HepG2 (cell line): ENCODE results near the gene VEZF1. TPM values are rescaled to one million over a fixed set of nuclear protein-coding genes. Genes with fewer than 3 reads are reported as not detected.

ENCODE experiments used
- HDAC6 ChIP-seq: fragments of 200-600 bp; sonication (generic); IDR thresholded peaks from 2 replicates; pipeline ENCODE4 v1.7.0; 2017; ENCODE audit warnings: mild to moderate bottlenecking, antibody characterized with exemption, low read length, low read depth
- HOXA7 ChIP-seq: sonication (generic); formaldehyde crosslinking; IDR thresholded peaks from 2 replicates; pipeline ENCODE4 v1.8.1; 2022; ENCODE audit warnings: mild to moderate bottlenecking, missing genetic modification reagents, moderate library complexity
- MXD4 ChIP-seq: IDR thresholded peaks from 2 replicates; pipeline ENCODE4 v1.6.1; 2016; ENCODE audit warnings: mild to moderate bottlenecking, missing biosample characterization, missing genetic modification reagents
- MYNN ChIP-seq: sonication (generic); formaldehyde crosslinking; IDR thresholded peaks from 2 replicates; pipeline ENCODE4 v1.4.0; 2020; ENCODE audit warnings: mild to moderate bottlenecking, low read depth, missing genetic modification reagents
- NONO ChIP-seq, 2 experiments: fragments of 450-650 bp in 1 of 2; sonication (generic) in 1 of 2; formaldehyde crosslinking in 1 of 2; IDR thresholded peaks in 1 of 2; conservative IDR thresholded peaks in 1 of 2; 2 replicates each; pipeline versions ENCODE4 v1.6.1 to v1.8.0; 2017 to 2022; ENCODE audit warnings: mild to moderate bottlenecking in 1 of 2, missing genetic modification reagents in 1 of 2, moderate library complexity in 1 of 2
- RARG ChIP-seq: sonication (generic); formaldehyde crosslinking; IDR thresholded peaks from 2 replicates; pipeline ENCODE4 v1.4.0; 2020; ENCODE audit warnings: low read depth, mild to moderate bottlenecking, missing genetic modification reagents
- RFXANK ChIP-seq: IDR thresholded peaks from 2 replicates; pipeline ENCODE4 v1.6.1; 2016
- SOX13 ChIP-seq, 3 experiments: fragments of 450-650 bp in 1 of 3; sonication (generic) in 1 of 3; formaldehyde crosslinking in 1 of 3; IDR thresholded peaks in 2 of 3; conservative IDR thresholded peaks in 1 of 3; 2 replicates each; pipeline versions ENCODE4 v1.5.0 to v1.6.1; 2016 to 2020; ENCODE audit warnings: antibody characterized with exemption in 1 of 3, mild to moderate bottlenecking in 1 of 3, missing compliant biosample characterization in 1 of 3, missing genetic modification reagents in 1 of 3, moderate library complexity in 1 of 3
- SP2 ChIP-seq: sonication (generic); formaldehyde crosslinking; IDR thresholded peaks from 2 replicates; pipeline ENCODE4 v1.5.1; 2020; ENCODE audit warnings: mild to moderate bottlenecking, missing genetic modification reagents
- ZNF367 ChIP-seq: sonication (generic); formaldehyde crosslinking; IDR thresholded peaks from 2 replicates; pipeline ENCODE4 v1.4.0; 2020; ENCODE audit warnings: missing genetic modification reagents, borderline replicate concordance
- ZNF589 ChIP-seq: sonication (generic); formaldehyde crosslinking; conservative IDR thresholded peaks from 2 replicates; pipeline ENCODE4 v1.8.0; 2022; ENCODE audit warnings: mild to moderate bottlenecking, moderate library complexity, missing genetic modification reagents
- ZNF660 ChIP-seq: sonication (generic); formaldehyde crosslinking; IDR thresholded peaks from 2 replicates; pipeline ENCODE4 v1.5.1; 2020; ENCODE audit warnings: mild to moderate bottlenecking, low read depth, missing genetic modification reagents, borderline replicate concordance
- ZNF777 ChIP-seq: sonication (generic); formaldehyde crosslinking; IDR thresholded peaks from 2 replicates; pipeline ENCODE4 v1.4.0; 2020; ENCODE audit warnings: missing genetic modification reagents
- polyA plus RNA-seq, 8 experiments: library from polyadenylated mRNA; depleted of rRNA in 3 of 8; stranded (reverse) in 7 of 8; unstranded in 1 of 8; fragments of >200 nt; fragmentation: Illumina TruSeq in 4 of 8; extraction: Trizol in 4 of 8; gene quantifications; 2 replicates each; pipeline versions ENCODE4 v1.2.1 to v1.2.3, GENCODE V29; 2011 to 2016; ENCODE audit warnings: low read depth in 4 of 8, missing spikeins in 1 of 8, mixed read lengths in 1 of 8; ENCODE audit not compliant: insufficient read depth in 1 of 8
- total RNA-seq, 5 experiments: library from RNA; depleted of rRNA; stranded (reverse); fragments of >200 nt; fragmentation: Illumina TruSeq; extraction: Trizol; gene quantifications; 2 replicates each; pipeline ENCODE4 v1.2.3, GENCODE V29; 2016; ENCODE audit warnings: low read depth in 1 of 5
- TF ChIP-seq, protein P1 (sequence below): sonication (generic); formaldehyde crosslinking; IDR thresholded peaks from 2 replicates; pipeline ENCODE4 v1.4.0; 2020; ENCODE audit warnings: missing genetic modification reagents, mild to moderate bottlenecking, borderline replicate concordance
- TF ChIP-seq, protein P2 (sequence below): sonication (generic); formaldehyde crosslinking; conservative IDR thresholded peaks from 2 replicates; pipeline ENCODE4 v1.4.0; 2020; ENCODE audit warnings: missing genetic modification reagents
- TF ChIP-seq, protein P3 (sequence below): IDR thresholded peaks from 2 replicates; pipeline ENCODE4 v1.6.1; 2016; ENCODE audit warnings: mild to moderate bottlenecking

Gene VEZF1
- total and polyA plus RNA-seq, 2 of the 13 experiments (the other 11 are each of a cell fraction or from before 2014, with no cell fraction given), result 45.9 to 49.7 TPM

DNA sequence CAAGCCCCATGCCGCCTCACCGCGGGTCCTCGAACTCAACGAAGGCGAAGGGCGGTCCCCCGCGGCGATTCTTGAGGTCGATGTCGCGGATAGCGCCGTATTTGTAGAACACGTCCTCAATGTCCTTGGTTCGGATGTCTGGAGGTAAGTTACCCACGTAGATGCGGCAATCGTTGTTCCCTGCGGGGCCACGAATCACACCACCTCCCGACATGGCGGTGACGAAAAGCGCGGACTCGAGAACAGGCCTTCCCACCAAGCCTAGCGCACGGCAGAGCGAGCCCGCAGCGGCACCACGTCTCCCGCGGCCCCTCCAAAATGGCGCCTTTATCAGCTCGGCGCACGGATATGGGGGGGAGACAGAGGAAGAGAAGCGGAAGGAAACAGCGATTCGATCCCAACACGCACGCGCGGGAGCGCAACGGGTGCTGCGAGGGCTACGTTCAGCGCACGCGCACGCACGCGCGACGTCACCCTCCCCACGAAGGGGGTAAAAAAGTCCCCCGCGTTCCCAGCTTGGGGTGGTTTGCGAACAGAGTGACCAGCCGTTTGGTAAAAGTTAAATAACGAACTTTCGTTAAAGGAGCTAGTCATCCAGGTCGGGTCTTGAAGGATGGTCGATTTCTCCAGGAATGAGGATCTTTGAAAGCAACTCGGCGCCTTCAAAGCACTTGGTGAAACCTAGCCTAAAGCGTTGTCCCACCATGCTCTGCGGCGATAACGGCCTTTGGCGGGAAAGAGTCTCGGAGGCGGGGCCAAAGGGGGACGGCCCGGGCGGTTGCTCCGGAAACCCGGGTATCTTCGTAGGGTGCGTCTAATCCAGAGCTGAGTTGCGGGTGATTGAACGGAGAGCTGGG lies 19.1 kb upstream of the VEZF1 start, which contains the start of gene SRSF1 (continued):
- TF ChIP-seq, protein P1, sequence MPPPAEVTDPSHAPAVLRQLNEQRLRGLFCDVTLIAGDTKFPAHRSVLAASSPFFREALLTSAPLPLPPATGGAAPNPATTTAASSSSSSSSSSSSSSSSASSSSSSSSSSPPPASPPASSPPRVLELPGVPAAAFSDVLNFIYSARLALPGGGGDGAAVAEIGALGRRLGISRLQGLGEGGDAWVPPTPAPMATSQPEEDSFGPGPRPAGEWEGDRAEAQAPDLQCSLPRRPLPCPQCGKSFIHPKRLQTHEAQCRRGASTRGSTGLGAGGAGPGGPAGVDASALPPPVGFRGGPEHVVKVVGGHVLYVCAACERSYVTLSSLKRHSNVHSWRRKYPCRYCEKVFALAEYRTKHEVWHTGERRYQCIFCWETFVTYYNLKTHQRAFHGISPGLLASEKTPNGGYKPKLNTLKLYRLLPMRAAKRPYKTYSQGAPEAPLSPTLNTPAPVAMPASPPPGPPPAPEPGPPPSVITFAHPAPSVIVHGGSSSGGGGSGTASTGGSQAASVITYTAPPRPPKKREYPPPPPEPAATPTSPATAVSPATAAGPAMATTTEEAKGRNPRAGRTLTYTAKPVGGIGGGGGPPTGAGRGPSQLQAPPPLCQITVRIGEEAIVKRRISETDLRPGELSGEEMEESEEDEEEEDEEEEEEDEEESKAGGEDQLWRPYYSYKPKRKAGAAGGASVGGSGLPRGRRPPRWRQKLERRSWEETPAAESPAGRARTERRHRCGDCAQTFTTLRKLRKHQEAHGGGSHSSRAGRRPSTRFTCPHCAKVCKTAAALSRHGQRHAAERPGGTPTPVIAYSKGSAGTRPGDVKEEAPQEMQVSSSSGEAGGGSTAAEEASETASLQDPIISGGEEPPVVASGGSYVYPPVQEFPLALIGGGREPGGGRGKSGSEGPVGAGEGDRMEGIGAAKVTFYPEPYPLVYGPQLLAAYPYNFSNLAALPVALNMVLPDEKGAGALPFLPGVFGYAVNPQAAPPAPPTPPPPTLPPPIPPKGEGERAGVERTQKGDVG (CRISPR knock-in tag), result peak; percentile 86; the same call in 1 of the 2 replicates
- TF ChIP-seq ZNF589 (no peak; the same call in 1 of the 2 replicates), NONO (IDR thresholded peaks at IDR 0.05) (no peak), NONO (CRISPR knock-in tag; conservative IDR thresholded peaks at IDR 0.05) (peak; percentile 99), SOX13 (IDR thresholded peaks at IDR 0.05) (peak; percentile 9; the same call in 1 of the 2 replicates), SOX13 (CRISPR knock-in tag; conservative IDR thresholded peaks at IDR 0.05 in 1 of 2, IDR thresholded peaks at IDR 0.05 in 1 of 2) (peak in 1 of 2 experiments; percentile 32; a peak in 2 of 4 replicates), RARG (CRISPR knock-in tag) (peak; percentile 98; the same call in 1 of the 2 replicates), HDAC6 (0 out of 2 replicates have a peak, but pooled peaks have one; percentile 44), HOXA7 (CRISPR knock-in tag) (peak; percentile 90; the same call in 1 of the 2 replicates), SP2 (peak; percentile 3; the same call in 1 of the 2 replicates), MXD4 (CRISPR knock-in tag) (peak; percentile 92), ZNF367 (CRISPR knock-in tag) (no peak), RFXANK (CRISPR knock-in tag) (no peak), ZNF777 (CRISPR knock-in tag) (peak; percentile 80), MYNN (CRISPR knock-in tag) (no peak; the same call in 1 of the 2 replicates), ZNF660 (CRISPR knock-in tag) (no peak)
- TF ChIP-seq, protein P2, sequence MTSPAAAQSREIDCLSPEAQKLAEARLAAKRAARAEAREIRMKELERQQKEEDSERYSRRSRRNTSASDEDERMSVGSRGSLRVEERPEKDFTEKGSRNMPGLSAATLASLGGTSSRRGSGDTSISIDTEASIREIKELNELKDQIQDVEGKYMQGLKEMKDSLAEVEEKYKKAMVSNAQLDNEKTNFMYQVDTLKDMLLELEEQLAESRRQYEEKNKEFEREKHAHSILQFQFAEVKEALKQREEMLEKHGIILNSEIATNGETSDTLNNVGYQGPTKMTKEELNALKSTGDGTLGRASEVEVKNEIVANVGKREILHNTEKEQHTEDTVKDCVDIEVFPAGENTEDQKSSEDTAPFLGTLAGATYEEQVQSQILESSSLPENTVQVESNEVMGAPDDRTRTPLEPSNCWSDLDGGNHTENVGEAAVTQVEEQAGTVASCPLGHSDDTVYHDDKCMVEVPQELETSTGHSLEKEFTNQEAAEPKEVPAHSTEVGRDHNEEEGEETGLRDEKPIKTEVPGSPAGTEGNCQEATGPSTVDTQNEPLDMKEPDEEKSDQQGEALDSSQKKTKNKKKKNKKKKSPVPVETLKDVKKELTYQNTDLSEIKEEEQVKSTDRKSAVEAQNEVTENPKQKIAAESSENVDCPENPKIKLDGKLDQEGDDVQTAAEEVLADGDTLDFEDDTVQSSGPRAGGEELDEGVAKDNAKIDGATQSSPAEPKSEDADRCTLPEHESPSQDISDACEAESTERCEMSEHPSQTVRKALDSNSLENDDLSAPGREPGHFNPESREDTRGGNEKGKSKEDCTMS, result no peak
- TF ChIP-seq, protein P3, sequence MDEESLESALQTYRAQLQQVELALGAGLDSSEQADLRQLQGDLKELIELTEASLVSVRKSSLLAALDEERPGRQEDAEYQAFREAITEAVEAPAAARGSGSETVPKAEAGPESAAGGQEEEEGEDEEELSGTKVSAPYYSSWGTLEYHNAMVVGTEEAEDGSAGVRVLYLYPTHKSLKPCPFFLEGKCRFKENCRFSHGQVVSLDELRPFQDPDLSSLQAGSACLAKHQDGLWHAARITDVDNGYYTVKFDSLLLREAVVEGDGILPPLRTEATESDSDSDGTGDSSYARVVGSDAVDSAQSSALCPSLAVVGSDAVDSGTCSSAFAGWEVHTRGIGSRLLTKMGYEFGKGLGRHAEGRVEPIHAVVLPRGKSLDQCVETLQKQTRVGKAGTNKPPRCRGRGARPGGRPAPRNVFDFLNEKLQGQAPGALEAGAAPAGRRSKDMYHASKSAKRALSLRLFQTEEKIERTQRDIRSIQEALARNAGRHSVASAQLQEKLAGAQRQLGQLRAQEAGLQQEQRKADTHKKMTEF (CRISPR knock-in tag), result peak; percentile 96
